HEK293 (cell line): ENCODE measurements around the gene INPP5D.

ENCODE experiments used
- CTCF ChIA-PET: fragments of 350-600 bp; formaldehyde crosslinking; extraction: SDS; loops from one replicate; lab custom pipeline; 2021; ENCODE audit warnings: antibody characterized with exemption; lab: Yijun Ruan, JAX
- POLR2A ChIA-PET: fragments of 300-600 bp; formaldehyde crosslinking; extraction: SDS; loops from one replicate; lab custom pipeline; 2020; ENCODE audit warnings: antibody characterized with exemption, inconsistent platforms; lab: Yijun Ruan, JAX
- H3K27ac ChIP-seq: fragments of 200-500 bp; sonication (Bioruptor generic); 2 replicates; pipeline ENCODE4 v1.5.1; 2014; ENCODE audit warnings: low read depth, low read length, control low read depth, inconsistent platforms; ENCODE audit errors: extremely low read depth
- H3K36me3 ChIP-seq, 2 experiments: fragments of 200-500 bp in 1 of 2; sonication (Bioruptor generic) in 1 of 2; 1 replicate in 1 of 2; 2 replicates in 1 of 2; pipeline ENCODE4 v1.5.1; 2014 to 2017; ENCODE audit warnings: inconsistent platforms in 2 of 2, low read length in 2 of 2; ENCODE audit not compliant: control insufficient read depth in 2 of 2, insufficient read depth in 1 of 2
- H3K4me1 ChIP-seq: fragments of 200-500 bp; sonication (Bioruptor generic); 2 replicates; pipeline ENCODE4 v1.5.1; 2014; ENCODE audit warnings: mild to moderate bottlenecking, low read length, inconsistent platforms; ENCODE audit not compliant: control insufficient read depth, insufficient read depth
- H3K4me3 ChIP-seq: 2 replicates; pipeline ENCODE4 v1.5.1; 2011; ENCODE audit warnings: low read depth, mild to moderate bottlenecking, control low read depth, low read length, moderate library complexity
- H3K9me3 ChIP-seq: fragments of 200-500 bp; sonication (Bioruptor generic); 2 replicates; pipeline ENCODE4 v1.5.1; 2014; ENCODE audit warnings: low read depth, low read length, inconsistent platforms; ENCODE audit not compliant: control insufficient read depth, insufficient read depth
- EGR2 ChIP-seq: fragments of 450-650 bp; formaldehyde crosslinking; IDR thresholded peaks from 2 replicates; pipeline ENCODE4 v1.5.1; 2016; ENCODE audit warnings: low read depth, missing biosample characterization, missing genetic modification characterization
- GLI4 ChIP-seq: fragments of 450-650 bp; formaldehyde crosslinking; IDR thresholded peaks from 2 replicates; pipeline ENCODE4 v1.5.1; 2016; ENCODE audit warnings: missing biosample characterization, missing genetic modification characterization
- IKZF3 ChIP-seq: fragments of 450-650 bp; IDR thresholded peaks from 2 replicates; pipeline ENCODE4 v1.5.0; 2018; ENCODE audit warnings: missing biosample characterization, mild to moderate bottlenecking, missing genetic modification characterization, moderate library complexity
- KLF10 ChIP-seq: fragments of 450-650 bp; IDR thresholded peaks from 2 replicates; pipeline ENCODE4 v1.5.1; 2018; ENCODE audit warnings: missing biosample characterization, mild to moderate bottlenecking, missing genetic modification characterization
- KLF8 ChIP-seq: fragments of 450-650 bp; formaldehyde crosslinking; IDR thresholded peaks from 2 replicates; pipeline ENCODE4 v1.5.1; 2016; ENCODE audit warnings: missing biosample characterization, missing genetic modification characterization
- OVOL3 ChIP-seq: fragments of 450-650 bp; formaldehyde crosslinking; IDR thresholded peaks from 2 replicates; pipeline ENCODE4 v1.5.1; 2016; ENCODE audit warnings: missing biosample characterization, missing genetic modification characterization
- RBAK ChIP-seq: fragments of 450-650 bp; formaldehyde crosslinking; IDR thresholded peaks from 2 replicates; pipeline ENCODE4 v1.5.1; 2016; ENCODE audit warnings: missing biosample characterization, missing genetic modification characterization
- SETDB1 ChIP-seq: IDR thresholded peaks from one replicate; pipeline ENCODE4 v1.6.1; 2017; ENCODE audit warnings: mild to moderate bottlenecking, low read length, moderate library complexity, mixed read lengths; ENCODE audit not compliant: insufficient read length
- ZBTB17 ChIP-seq: fragments of 450-650 bp; formaldehyde crosslinking; IDR thresholded peaks from 2 replicates; pipeline ENCODE4 v1.5.1; 2016; ENCODE audit warnings: missing biosample characterization, missing genetic modification characterization
- ZFHX2 ChIP-seq: fragments of 450-650 bp; formaldehyde crosslinking; conservative IDR thresholded peaks from 2 replicates; pipeline ENCODE4 v1.5.1; 2016; ENCODE audit warnings: missing biosample characterization, missing genetic modification characterization
- ZNF146 ChIP-seq: fragments of 450-650 bp; formaldehyde crosslinking; IDR thresholded peaks from 2 replicates; pipeline ENCODE4 v1.5.1; 2016; ENCODE audit warnings: missing biosample characterization, missing genetic modification characterization
- ZNF211 ChIP-seq: fragments of 450-650 bp; formaldehyde crosslinking; IDR thresholded peaks from 2 replicates; pipeline ENCODE4 v1.5.1; 2016; ENCODE audit warnings: low read depth, missing biosample characterization, missing genetic modification characterization
- ZNF302 ChIP-seq: fragments of 450-650 bp; formaldehyde crosslinking; IDR thresholded peaks from 2 replicates; pipeline ENCODE4 v1.5.1; 2016; ENCODE audit warnings: missing biosample characterization, missing genetic modification characterization, low read depth
- ZNF391 ChIP-seq: fragments of 450-650 bp; formaldehyde crosslinking; IDR thresholded peaks from 2 replicates; pipeline ENCODE4 v1.5.1; 2016; ENCODE audit warnings: low read depth, missing biosample characterization, missing genetic modification characterization, borderline replicate concordance
- ZNF473 ChIP-seq: fragments of 450-650 bp; formaldehyde crosslinking; IDR thresholded peaks from 2 replicates; pipeline ENCODE4 v1.5.1; 2017; ENCODE audit warnings: missing biosample characterization, missing genetic modification characterization
- ZNF521 ChIP-seq: fragments of 450-650 bp; formaldehyde crosslinking; IDR thresholded peaks from 2 replicates; pipeline ENCODE4 v1.5.1; 2017; ENCODE audit warnings: missing biosample characterization, mild to moderate bottlenecking, missing genetic modification characterization
- ZNF529 ChIP-seq: fragments of 450-650 bp; formaldehyde crosslinking; IDR thresholded peaks from 2 replicates; pipeline ENCODE4 v1.5.1; 2017; ENCODE audit warnings: missing genetic modification characterization, missing biosample characterization; ENCODE audit not compliant: insufficient replicate concordance
- ZNF571 ChIP-seq: fragments of 450-650 bp; formaldehyde crosslinking; IDR thresholded peaks from 2 replicates; pipeline ENCODE4 v1.5.0; 2017; ENCODE audit warnings: missing biosample characterization, missing genetic modification characterization
- ZNF610 ChIP-seq: fragments of 450-650 bp; formaldehyde crosslinking; IDR thresholded peaks from 2 replicates; pipeline ENCODE4 v1.5.1; 2016; ENCODE audit warnings: missing biosample characterization, missing genetic modification characterization, borderline replicate concordance
- ZNF660 ChIP-seq: fragments of 450-650 bp; IDR thresholded peaks from 2 replicates; pipeline ENCODE4 v1.5.1; 2018; ENCODE audit warnings: missing biosample characterization, mild to moderate bottlenecking, missing genetic modification characterization
- ZSCAN4 ChIP-seq: fragments of 450-650 bp; formaldehyde crosslinking; IDR thresholded peaks from 2 replicates; pipeline ENCODE4 v1.5.1; 2017; ENCODE audit warnings: missing biosample characterization, missing genetic modification characterization
- TF ChIP-seq, protein P1 (sequence below): fragments of 450-650 bp; formaldehyde crosslinking; IDR thresholded peaks from 2 replicates; pipeline ENCODE4 v1.5.1; 2016; ENCODE audit warnings: missing biosample characterization, missing genetic modification characterization
- TF ChIP-seq, protein P2 (sequence below): sonication (generic); formaldehyde crosslinking; IDR thresholded peaks from 2 replicates; pipeline ENCODE4 v1.8.1; 2022; ENCODE audit warnings: mild to moderate bottlenecking, moderate library complexity, missing genetic modification reagents

The INPP5D gene

GRCh38 chr2:233184669-233185068, 124.5 kb downstream of the INPP5D start:
- H3K27ac ChIP-seq = no peak overlapping the region

DNA sequence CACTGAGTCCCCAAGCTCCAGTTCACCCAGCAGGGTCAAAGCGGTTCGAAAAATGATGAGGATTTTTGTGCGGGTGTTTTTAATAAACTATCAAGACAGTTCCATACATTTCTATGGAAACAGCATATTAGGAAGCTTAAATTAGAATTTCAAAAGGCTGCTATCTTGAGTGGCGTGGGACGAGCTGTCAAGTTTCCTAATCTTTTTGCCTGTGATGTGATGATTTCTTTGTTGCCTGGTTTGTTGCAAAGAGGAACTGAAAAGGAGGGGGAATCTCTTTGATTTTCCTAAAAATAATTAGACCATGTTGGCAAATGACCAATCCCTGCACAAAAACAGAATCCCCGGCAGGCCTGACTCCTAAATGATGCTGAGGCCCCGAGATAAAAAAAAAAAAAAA, 125.2 kb downstream of the INPP5D start:
- TF ChIP-seq SETDB1 (no peak), OVOL3 (tag by site-specific recombination) (no peak), ZSCAN4 (tag by site-specific recombination) (no peak), KLF10 (no peak), ZFHX2 (tag by site-specific recombination) (no peak), ZNF302 (tag by site-specific recombination) (no peak), ZNF473 (tag by site-specific recombination) (no peak), ZNF571 (no peak), IKZF3 (tag by site-specific recombination) (no peak), ZNF391 (tag by site-specific recombination) (no peak), ZNF610 (no peak), RBAK (tag by site-specific recombination) (no peak)
- TF ChIP-seq, protein P1, sequence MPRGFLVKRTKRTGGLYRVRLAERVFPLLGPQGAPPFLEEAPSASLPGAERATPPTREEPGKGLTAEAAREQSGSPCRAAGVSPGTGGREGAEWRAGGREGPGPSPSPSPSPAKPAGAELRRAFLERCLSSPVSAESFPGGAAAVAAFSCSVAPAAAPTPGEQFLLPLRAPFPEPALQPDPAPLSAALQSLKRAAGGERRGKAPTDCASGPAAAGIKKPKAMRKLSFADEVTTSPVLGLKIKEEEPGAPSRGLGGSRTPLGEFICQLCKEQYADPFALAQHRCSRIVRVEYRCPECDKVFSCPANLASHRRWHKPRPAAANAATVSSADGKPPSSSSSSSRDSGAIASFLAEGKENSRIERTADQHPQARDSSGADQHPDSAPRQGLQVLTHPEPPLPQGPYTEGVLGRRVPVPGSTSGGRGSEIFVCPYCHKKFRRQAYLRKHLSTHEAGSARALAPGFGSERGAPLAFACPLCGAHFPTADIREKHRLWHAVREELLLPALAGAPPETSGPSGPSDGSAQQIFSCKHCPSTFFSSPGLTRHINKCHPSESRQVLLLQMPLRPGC = no peak
- Histone ChIP-seq H3K27ac (no peak overlapping the region), H3K4me1 (no peaks in the 10 kb centered on the region), H3K4me3 (no peak overlapping the region), H3K9me3 (no peaks in the 10 kb centered on the region), H3K36me3 (peaks cover 0 to 23% of the 10 kb centered on the region in 2 experiments; a peak in 1 of 3 replicates)
- POLR2A ChIA-PET = no interaction called here
- CTCF ChIA-PET = no interaction called here

More at GRCh38 chr2:233184669-233185068, 124.5 kb downstream of the INPP5D start:
- H3K36me3 ChIP-seq = peaks cover 0 to 23% of the 10 kb centered on the region in 2 experiments; a peak in 1 of 3 replicates
- TF ChIP-seq, protein P2, sequence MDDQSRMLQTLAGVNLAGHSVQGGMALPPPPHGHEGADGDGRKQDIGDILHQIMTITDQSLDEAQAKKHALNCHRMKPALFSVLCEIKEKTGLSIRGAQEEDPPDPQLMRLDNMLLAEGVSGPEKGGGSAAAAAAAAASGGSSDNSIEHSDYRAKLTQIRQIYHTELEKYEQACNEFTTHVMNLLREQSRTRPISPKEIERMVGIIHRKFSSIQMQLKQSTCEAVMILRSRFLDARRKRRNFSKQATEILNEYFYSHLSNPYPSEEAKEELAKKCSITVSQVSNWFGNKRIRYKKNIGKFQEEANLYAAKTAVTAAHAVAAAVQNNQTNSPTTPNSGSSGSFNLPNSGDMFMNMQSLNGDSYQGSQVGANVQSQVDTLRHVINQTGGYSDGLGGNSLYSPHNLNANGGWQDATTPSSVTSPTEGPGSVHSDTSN (CRISPR knock-in tag) = no peak
- TF ChIP-seq ZNF529 (tag by site-specific recombination) = no peak
- TF ChIP-seq ZNF211 (tag by site-specific recombination) = no peak
- no peak for TF ChIP-seq KLF8 (tag by site-specific recombination)
- TF ChIP-seq ZNF521 (tag by site-specific recombination) = no peak
- no peak for TF ChIP-seq ZNF146 (tag by site-specific recombination)
- TF ChIP-seq GLI4 (tag by site-specific recombination) = no peak
- no peak for TF ChIP-seq ZNF660 (tag by site-specific recombination)
- no peak for TF ChIP-seq ZBTB17
- TF ChIP-seq EGR2 (tag by site-specific recombination) = no peak
- ChIA-PET POLR2A (no interaction called here), CTCF (interaction anchor here (1.5 kb wide), 1 partner anchor 55 kb away, joined by 5 read pairs; no protein-coding TSS in a partner anchor)
- no peak overlapping the region for H3K4me3 ChIP-seq
- no peaks in the 10 kb centered on the region for H3K9me3 ChIP-seq
- H3K4me1 ChIP-seq = no peaks in the 10 kb centered on the region
